Hepatic stellate cell (primary cell): ENCODE measurements around the gene PCDHGB4.
"Not testable (repeated sequence)": the region's sequence is repeated elsewhere in the genome, so short reads cannot be mapped to it uniquely, and the experiment has no call there.

Experiments used
- DNase-seq: peaks from one replicate; pipeline ENCODE4 v3.0.0; 2011; ENCODE audit warnings: low spot score

The PCDHGB4 gene

DNA sequence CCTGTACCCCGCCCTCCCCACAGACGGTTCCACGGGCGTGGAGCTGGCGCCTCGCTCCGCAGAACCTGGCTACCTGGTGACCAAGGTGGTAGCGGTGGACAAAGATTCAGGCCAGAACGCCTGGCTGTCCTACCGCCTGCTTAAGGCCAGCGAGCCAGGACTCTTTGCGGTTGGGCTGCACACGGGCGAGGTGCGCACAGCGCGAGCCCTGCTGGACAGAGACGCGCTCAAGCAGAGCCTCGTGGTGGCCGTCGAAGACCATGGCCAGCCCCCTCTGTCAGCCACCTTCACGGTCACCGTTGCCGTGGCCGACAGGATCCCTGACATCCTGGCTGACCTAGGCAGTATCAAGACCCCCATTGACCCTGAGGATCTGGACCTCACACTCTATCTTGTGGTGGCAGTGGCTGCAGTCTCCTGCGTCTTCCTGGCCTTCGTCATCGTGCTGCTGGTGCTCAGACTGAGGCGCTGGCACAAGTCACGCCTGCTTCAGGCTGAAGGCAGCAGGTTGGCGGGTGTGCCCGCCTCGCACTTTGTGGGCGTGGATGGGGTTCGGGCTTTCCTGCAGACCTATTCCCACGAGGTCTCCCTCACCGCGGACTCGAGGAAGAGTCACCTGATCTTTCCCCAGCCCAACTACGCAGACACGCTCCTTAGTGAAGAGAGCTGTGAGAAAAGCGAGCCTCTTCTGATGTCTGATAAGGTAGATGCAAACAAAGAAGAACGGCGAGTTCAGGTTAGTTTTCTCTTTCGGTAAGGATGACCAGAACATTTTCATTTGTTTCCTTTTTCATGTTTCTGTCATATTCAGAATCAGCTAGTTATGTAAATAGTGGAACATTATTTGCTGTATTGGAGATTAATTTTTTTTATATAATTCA, 21.2 kb upstream of the PCDHGB4 start:
- no peak for DNase-seq

DNA sequence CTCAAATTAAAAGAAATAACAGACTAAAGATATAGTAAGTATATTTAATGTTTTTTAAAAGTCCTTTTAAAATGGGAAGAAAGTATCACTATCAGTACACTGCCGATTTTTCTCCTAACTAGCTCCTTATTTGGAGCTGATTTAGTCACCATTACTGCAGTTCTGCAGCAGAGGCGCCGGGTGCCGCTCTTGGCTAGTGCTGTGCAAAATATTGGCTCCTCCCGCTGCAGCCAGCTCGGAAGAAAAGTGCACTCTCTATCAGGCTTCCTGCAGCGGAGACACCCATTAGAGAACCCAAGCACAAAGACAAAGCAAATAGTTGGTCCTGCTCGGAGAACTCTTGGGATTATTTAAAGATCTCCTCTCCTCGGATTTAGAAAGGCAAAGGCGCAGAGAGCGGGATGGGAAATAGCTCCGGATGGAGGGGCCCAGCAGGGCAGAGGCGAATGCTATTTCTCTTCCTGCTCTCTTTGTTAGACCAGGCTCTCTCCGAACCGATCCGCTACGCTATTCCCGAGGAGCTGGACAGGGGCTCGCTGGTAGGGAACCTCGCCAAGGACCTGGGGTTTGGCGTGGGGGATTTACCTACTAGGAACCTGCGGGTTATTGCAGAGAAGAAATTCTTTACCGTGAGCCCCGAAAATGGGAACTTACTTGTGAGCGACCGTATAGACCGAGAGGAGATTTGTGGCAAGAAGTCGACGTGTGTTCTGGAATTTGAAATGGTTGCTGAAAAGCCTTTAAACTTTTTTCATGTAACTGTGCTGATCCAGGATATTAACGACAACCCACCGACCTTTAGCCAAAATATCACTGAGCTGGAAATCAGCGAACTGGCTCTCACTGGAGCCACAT, 17.3 kb upstream of the PCDHGB4 start, which contains the start of gene PCDHGB3:
TSS of gene PCDHGB3 (plus strand) at position 249 of the 855 bp plus-strand sequence. CDS start at position 402, 153 bp downstream.
- DNase-seq, result peak; percentile 82

- no peak for DNase-seq
Measured at GRCh38 chr5:141371572-141372475, 15.7 kb upstream of the PCDHGB4 start.

- no peak for DNase-seq
Measured at GRCh38 chr5:141373673-141374317, 13.7 kb upstream of the PCDHGB4 start, which contains the start of gene PCDHGA6. PCDHGA6 (plus strand) TSS chr5:141373891; CDS start chr5:141374084, 193 bp downstream.

- DNase-seq, result no peak
Measured at GRCh38 chr5:141374627-141375026, 12.9 kb upstream of the PCDHGB4 start.

DNA sequence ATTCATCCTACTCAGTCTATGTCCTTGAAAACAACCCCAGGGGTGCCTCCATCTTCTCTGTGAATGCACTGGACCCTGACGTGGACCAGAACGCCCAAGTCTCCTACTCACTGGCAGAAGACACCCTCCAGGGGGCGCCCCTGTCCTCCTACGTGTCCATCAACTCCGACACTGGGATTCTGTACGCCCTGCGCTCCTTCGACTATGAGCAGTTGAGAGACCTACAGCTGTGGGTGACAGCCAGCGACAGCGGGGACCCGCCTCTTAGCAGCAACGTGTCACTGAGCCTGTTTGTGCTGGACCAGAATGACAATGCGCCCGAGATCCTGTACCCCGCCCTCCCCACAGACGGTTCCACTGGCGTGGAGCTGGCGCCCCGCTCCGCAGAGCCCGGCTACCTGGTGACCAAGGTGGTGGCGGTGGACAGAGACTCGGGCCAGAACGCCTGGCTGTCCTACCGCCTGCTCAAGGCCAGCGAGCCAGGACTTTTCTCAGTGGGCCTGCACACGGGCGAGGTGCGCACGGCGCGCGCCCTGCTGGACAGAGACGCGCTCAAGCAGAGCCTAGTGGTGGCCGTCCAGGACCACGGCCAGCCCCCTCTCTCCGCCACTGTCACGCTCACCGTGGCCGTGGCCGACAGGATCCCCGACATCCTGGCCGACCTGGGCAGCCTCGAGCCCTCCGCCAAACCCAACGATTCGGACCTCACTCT, 11.9 kb upstream of the PCDHGB4 start:
- DNase-seq, result not testable (repeated sequence)

DNA sequence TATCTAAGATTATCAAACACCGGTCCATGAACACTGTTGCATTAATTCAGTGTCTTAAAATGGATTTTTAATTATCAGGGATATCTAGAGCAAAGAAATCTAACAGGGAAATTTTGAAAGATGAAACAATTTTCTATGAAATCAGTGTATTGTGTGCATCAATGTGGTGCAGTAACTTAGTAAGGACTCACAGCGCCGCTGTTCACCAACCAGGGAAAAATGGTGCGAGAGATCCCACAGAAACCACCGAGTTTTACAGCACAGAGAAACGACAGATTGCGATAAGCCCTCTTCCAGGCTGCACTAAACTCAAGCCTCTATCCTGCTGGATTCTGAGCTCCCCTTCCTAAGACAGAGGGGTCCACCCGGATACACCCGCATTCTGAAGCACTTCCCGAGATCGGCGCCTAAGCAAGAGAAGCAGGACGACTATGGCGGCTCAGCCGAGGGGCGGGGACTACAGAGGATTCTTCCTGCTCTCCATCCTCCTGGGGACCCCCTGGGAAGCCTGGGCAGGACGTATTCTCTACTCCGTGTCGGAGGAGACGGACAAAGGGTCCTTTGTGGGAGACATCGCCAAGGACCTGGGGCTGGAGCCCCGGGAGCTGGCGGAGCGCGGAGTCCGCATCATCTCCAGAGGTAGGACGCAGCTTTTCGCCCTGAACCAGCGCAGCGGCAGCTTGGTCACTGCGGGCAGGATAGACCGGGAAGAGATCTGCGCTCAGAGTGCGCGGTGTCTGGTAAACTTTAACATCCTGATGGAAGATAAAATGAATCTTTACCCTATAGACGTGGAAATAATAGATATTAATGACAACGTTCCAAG, 4.8 kb upstream of the PCDHGB4 start, which contains the start of gene PCDHGA7:
TSS of gene PCDHGA7 (plus strand) at position 274 of the 826 bp plus-strand sequence. CDS start at position 432, 158 bp downstream.
- DNase-seq, result peak; percentile 65

DNA sequence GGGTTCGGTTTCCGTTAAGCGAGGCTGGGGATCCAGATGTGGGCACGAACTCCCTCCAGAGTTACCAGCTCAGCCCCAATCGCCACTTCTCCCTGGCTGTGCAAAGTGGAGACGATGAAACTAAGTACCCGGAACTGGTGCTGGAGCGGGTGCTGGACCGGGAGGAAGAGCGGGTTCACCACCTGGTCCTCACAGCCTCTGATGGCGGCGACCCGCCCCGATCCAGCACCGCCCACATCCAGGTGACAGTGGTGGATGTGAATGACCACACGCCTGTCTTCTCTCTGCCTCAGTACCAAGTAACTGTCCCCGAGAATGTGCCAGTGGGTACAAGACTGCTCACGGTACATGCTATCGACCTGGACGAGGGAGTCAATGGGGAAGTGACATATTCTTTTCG, 4.2 kb upstream of the PCDHGB4 start:
- DNase-seq, result no peak

- DNase-seq, result no peak
Measured at GRCh38 chr5:141384471-141385267, 2.8 kb upstream of the PCDHGB4 start.

GRCh38 chr5:141388661-141389060, 1.2 kb downstream of the PCDHGB4 start:
- DNase-seq, result no peak

- no peak for DNase-seq
Measured at GRCh38 chr5:141389153-141390042, 1.9 kb downstream of the PCDHGB4 start.

DNA sequence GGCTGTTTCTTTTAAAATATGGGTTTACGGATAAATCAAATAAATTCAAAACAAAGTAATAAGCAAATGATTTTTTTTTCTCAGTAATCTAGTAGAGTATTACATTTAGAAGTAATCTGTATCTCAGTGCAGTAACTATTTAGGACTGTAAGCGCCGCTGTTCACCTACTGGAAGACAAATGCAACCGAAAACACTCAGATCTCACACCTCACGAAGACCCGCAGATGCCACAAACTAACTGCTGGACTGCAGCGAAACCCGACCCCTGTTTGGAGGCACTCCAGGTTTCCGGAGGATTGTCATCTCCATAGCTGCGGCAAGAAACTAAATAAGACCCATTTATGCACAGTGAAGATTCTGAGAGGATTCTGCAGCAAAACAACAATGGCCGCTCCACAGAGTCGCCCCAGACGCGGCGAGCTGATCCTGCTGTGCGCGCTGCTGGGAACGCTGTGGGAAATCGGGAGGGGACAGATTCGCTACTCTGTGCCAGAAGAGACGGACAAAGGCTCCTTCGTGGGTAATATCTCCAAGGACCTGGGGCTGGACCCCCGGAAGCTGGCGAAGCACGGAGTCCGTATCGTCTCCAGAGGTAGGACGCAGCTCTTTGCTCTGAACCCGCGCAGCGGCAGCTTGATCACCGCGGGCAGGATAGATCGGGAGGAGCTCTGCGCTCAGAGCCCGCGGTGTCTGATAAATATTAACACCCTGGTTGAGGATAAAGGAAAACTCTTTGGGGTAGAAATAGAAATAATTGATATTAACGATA, 5.1 kb downstream of the PCDHGB4 start, which contains the start of gene PCDHGA8:
TSS of gene PCDHGA8 (plus strand) at position 205 of the 770 bp plus-strand sequence. CDS start at position 386, 181 bp downstream.
- DNase-seq, result peak; percentile 38

DNA sequence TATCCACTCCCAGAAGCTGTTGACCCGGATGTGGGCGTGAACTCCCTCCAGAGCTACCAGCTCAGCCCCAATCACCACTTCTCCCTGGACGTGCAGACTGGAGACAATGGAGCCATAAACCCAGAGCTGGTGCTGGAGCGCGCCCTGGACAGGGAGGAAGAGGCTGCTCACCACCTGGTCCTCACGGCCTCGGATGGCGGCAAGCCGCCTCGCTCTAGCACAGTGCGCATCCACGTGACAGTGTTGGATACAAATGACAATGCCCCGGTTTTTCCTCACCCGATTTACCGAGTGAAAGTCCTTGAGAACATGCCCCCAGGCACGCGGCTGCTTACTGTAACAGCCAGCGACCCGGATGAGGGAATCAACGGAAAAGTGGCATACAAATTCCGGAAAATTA, 5.8 kb downstream of the PCDHGB4 start:
- no peak for DNase-seq

GRCh38 chr5:141394401-141395187, 7.1 kb downstream of the PCDHGB4 start:
- DNase-seq, result not testable (repeated sequence)

- DNase-seq, result peak; percentile 50
Measured at GRCh38 chr5:141397756-141398551, 10.5 kb downstream of the PCDHGB4 start, which contains the start of gene PCDHGB5. PCDHGB5 (plus strand) TSS chr5:141397947; CDS start chr5:141398128, 181 bp downstream.
